IMR-90 (cell line): ENCODE measurements around the gene FAM83E. TPM values are rescaled to one million over a fixed set of nuclear protein-coding genes. Genes with fewer than 3 reads are reported as not detected.
A peak's percentile ranks its signal among the peaks of the same experiment; 100 is the strongest.

Experiments used
- ATAC-seq: fragments of 200-7000 bp; cut with Tn5 transposase; 2 replicates; pipeline ENCODE4 v1.9.1; 2020; ENCODE audit warnings: low read depth, mild to moderate bottlenecking, moderate library complexity
- BruUV-seq: library from RNA; stranded (reverse); fragments of 400-500 nt; replicated peaks from 2 replicates; lab custom pipeline; 2021; lab: Mats Ljungman, UMichigan
- CTCF ChIA-PET: fragments of 300-600 bp; formaldehyde crosslinking; extraction: SDS; loops from one replicate; lab custom pipeline; 2021; ENCODE audit warnings: antibody characterized with exemption; lab: Yijun Ruan, JAX
- POLR2A ChIA-PET: fragments of 300-600 bp; sonication (Branson Sonifier 250); formaldehyde crosslinking; loops from one replicate; lab custom pipeline; 2022; ENCODE audit warnings: antibody characterized with exemption; ENCODE audit not compliant: unreplicated experiment; lab: Charles Lee
- DNase-seq: peaks from one replicate; pipeline ENCODE4 v3.0.0; 2013
- H2AFZ ChIP-seq: replicated peaks from 2 replicates; pipeline ENCODE3; 2013; ENCODE audit warnings: low read length, mild to moderate bottlenecking; ENCODE audit not compliant: poor library complexity
- H2AK5ac ChIP-seq: 2 replicates; pipeline ENCODE4 v1.6.1; 2013; ENCODE audit warnings: low read depth, low read length, inconsistent platforms
- H2AK9ac ChIP-seq: replicated peaks from 2 replicates; pipeline ENCODE3; 2013; ENCODE audit warnings: mild to moderate bottlenecking, low read depth, low read length, moderate library complexity; ENCODE audit not compliant: poor library complexity
- H2BK120ac ChIP-seq: 2 replicates; pipeline ENCODE4 v1.6.1; 2013; ENCODE audit warnings: low read depth, low read length, inconsistent platforms
- H2BK15ac ChIP-seq: 3 replicates; pipeline ENCODE4 v1.6.1; 2013; ENCODE audit warnings: low read depth, low read length, inconsistent platforms
- H2BK20ac ChIP-seq: 2 replicates; pipeline ENCODE4 v1.6.1; 2013; ENCODE audit warnings: low read depth, mild to moderate bottlenecking, inconsistent platforms, low read length, moderate library complexity
- H2BK5ac ChIP-seq: 2 replicates; pipeline ENCODE4 v1.6.1; 2013; ENCODE audit warnings: mild to moderate bottlenecking, low read depth, low read length, inconsistent platforms; ENCODE audit not compliant: poor library complexity, severe bottlenecking
- H3K14ac ChIP-seq: replicated peaks from 2 replicates; pipeline ENCODE4 v1.6.1; 2013; ENCODE audit warnings: low read depth, low read length, inconsistent platforms
- H3K18ac ChIP-seq: 2 replicates; pipeline ENCODE4 v1.6.1; 2013; ENCODE audit warnings: low read depth, low read length, control low read depth
- H3K23ac ChIP-seq: 2 replicates; pipeline ENCODE4 v1.6.1; 2013; ENCODE audit warnings: low read depth, low read length, inconsistent platforms
- H3K27ac ChIP-seq: 2 replicates; pipeline ENCODE4 v1.5.1; 2013; ENCODE audit warnings: mild to moderate bottlenecking, control low read depth, low read length; ENCODE audit not compliant: insufficient read depth
- H3K27me3 ChIP-seq: 2 replicates; pipeline ENCODE4 v1.6.1; 2013; ENCODE audit warnings: low read length; ENCODE audit not compliant: control insufficient read depth, insufficient read depth
- H3K36me3 ChIP-seq: 2 replicates; pipeline ENCODE4 v1.6.1; 2013; ENCODE audit warnings: low read length, mixed read lengths; ENCODE audit not compliant: control insufficient read depth, insufficient read depth
- H3K4ac ChIP-seq: 2 replicates; pipeline ENCODE4 v1.6.1; 2013; ENCODE audit warnings: low read depth, low read length, inconsistent platforms
- H3K4me1 ChIP-seq: 2 replicates; pipeline ENCODE4 v1.6.1; 2013; ENCODE audit warnings: low read length, mixed read lengths; ENCODE audit not compliant: control insufficient read depth, insufficient read depth
- H3K4me2 ChIP-seq: 2 replicates; pipeline ENCODE4 v1.6.1; 2013; ENCODE audit warnings: low read depth, mild to moderate bottlenecking, control low read depth, low read length, moderate library complexity
- H3K4me3 ChIP-seq: 2 replicates; pipeline ENCODE4 v1.5.1; 2013; ENCODE audit warnings: low read depth, mild to moderate bottlenecking, control low read depth, low read length, moderate library complexity; ENCODE audit not compliant: insufficient read depth
- H3K56ac ChIP-seq: 2 replicates; pipeline ENCODE4 v1.6.1; 2013; ENCODE audit warnings: low read length, inconsistent platforms; ENCODE audit not compliant: insufficient read depth; ENCODE audit errors: extremely low read depth
- H3K79me1 ChIP-seq, 2 experiments: 2 replicates each; pipeline ENCODE4 v1.6.1; 2013; ENCODE audit warnings: low read length in 2 of 2, inconsistent platforms in 1 of 2, low read depth in 1 of 2
- H3K9ac ChIP-seq: 2 replicates; pipeline ENCODE4 v1.6.1; 2013; ENCODE audit warnings: low read depth, low read length, control low read depth
- H3K9me1 ChIP-seq: 2 replicates; pipeline ENCODE4 v1.6.1; 2013; ENCODE audit warnings: low read length, inconsistent platforms; ENCODE audit not compliant: insufficient read depth
- H3K9me3 ChIP-seq: 2 replicates; pipeline ENCODE4 v1.6.1; 2013; ENCODE audit warnings: low read length; ENCODE audit not compliant: control insufficient read depth, insufficient read depth
- H4K20me1 ChIP-seq: 2 replicates; pipeline ENCODE4 v1.6.1; 2013; ENCODE audit warnings: low read length, inconsistent platforms; ENCODE audit not compliant: insufficient read depth
- H4K5ac ChIP-seq: 2 replicates; pipeline ENCODE4 v1.6.1; 2013; ENCODE audit warnings: mild to moderate bottlenecking, low read depth, low read length, control low read depth
- H4K8ac ChIP-seq, 2 experiments: 2 replicates each; pipeline ENCODE4 v1.6.1; 2013; ENCODE audit warnings: low read depth in 2 of 2, low read length in 2 of 2, control low read depth in 1 of 2, inconsistent platforms in 1 of 2
- H4K91ac ChIP-seq: 2 replicates; pipeline ENCODE4 v1.6.1; 2013; ENCODE audit warnings: low read depth, low read length, inconsistent platforms; ENCODE audit not compliant: insufficient read depth
- BHLHE40 ChIP-seq: fragments of 150-350 bp; IDR thresholded peaks from 2 replicates; pipeline ENCODE4 v1.6.1; 2016; ENCODE audit warnings: mild to moderate bottlenecking, low read depth, low read length
- CEBPB ChIP-seq: IDR thresholded peaks from 2 replicates; pipeline ENCODE4 v1.6.1; 2012; ENCODE audit warnings: low read depth, low read length, improper control_type of control experiment
- FOS ChIP-seq: fragments of 150-350 bp; IDR thresholded peaks from 2 replicates; pipeline ENCODE4 v1.6.1; 2016; ENCODE audit warnings: low read depth, low read length
- MAFK ChIP-seq: IDR thresholded peaks from 2 replicates; pipeline ENCODE4 v1.6.1; 2012; ENCODE audit warnings: low read depth, low read length, improper control_type of control experiment
- MAZ ChIP-seq: IDR thresholded peaks from 2 replicates; pipeline ENCODE4 v1.6.1; 2012; ENCODE audit warnings: low read depth, mild to moderate bottlenecking, low read length, improper control_type of control experiment, moderate library complexity, borderline replicate concordance
- MXI1 ChIP-seq: IDR thresholded peaks from 2 replicates; pipeline ENCODE4 v1.6.1; 2012; ENCODE audit warnings: low read depth, mild to moderate bottlenecking, low read length, moderate library complexity, borderline replicate concordance
- NFE2L2 ChIP-seq: fragments of 150-350 bp; IDR thresholded peaks from 2 replicates; pipeline ENCODE4 v1.6.1; 2016; ENCODE audit warnings: low read depth, mild to moderate bottlenecking, low read length
- POLR2A ChIP-seq: IDR thresholded peaks from 2 replicates; pipeline ENCODE4 v1.6.1; 2012; ENCODE audit warnings: mild to moderate bottlenecking, low read depth, low read length
- RAD21 ChIP-seq: IDR thresholded peaks from 2 replicates; pipeline ENCODE4 v1.6.1; 2012; ENCODE audit warnings: low read length, improper control_type of control experiment
- RCOR1 ChIP-seq: IDR thresholded peaks from 2 replicates; pipeline ENCODE4 v1.6.1; 2012; ENCODE audit warnings: mild to moderate bottlenecking, low read length, improper control_type of control experiment; ENCODE audit not compliant: insufficient replicate concordance
- RFX5 ChIP-seq: IDR thresholded peaks from 2 replicates; pipeline ENCODE4 v1.8.0; 2012; ENCODE audit warnings: low read depth, mild to moderate bottlenecking, low read length, moderate library complexity
- WGBS, 2 experiments: methylation state at CpG; one replicate each; pipeline versions ENCODE4 v1.1.5 to v1.1.7; 2013; ENCODE audit warnings: missing lambda C conversion rate in 2 of 2; ENCODE audit not compliant: insufficient read length in 1 of 2; ENCODE audit errors: extremely low coverage in 2 of 2; 5-methylcytosine and 5-hydroxymethylcytosine counted together
- dilution Hi-C: fragments of 300-500 bp; cut with HindIII; formaldehyde crosslinking; loops from one replicate; pipeline ENCODE4 v1.14.3; 2018; ENCODE audit warnings: low sequenced_read_pairs; ENCODE audit not compliant: unreplicated experiment
- in situ Hi-C: fragments of 300-500 bp; cut with MboI; formaldehyde crosslinking; loops from 3 replicates; pipeline ENCODE4 v1.14.3; 2019; ENCODE audit warnings: low sequenced_read_pairs, inconsistent platforms, mixed read lengths
- intact Hi-C: fragments of 100-400 bp; cut with micrococcal nuclease; formaldehyde crosslinking; loops from 2 replicates; pipeline ENCODE4 v1.10.0; 2022
- polyA plus RNA-seq, 3 experiments: library from polyadenylated mRNA; depleted of rRNA; stranded (reverse); fragments of >200 nt; gene quantifications; 2 replicates each; pipeline ENCODE4 v1.2.3, GENCODE V29; 2012; ENCODE audit warnings: low replicate concordance in 1 of 3
- total RNA-seq: library from RNA; depleted of rRNA; stranded (reverse); fragments of >200 nt; gene quantifications from 2 replicates; pipeline ENCODE4 v1.2.3, GENCODE V29; 2012
- TF ChIP-seq, protein P1 (sequence below): fragments of 150-350 bp; IDR thresholded peaks from 2 replicates; pipeline ENCODE4 v1.6.1; 2017; ENCODE audit warnings: mild to moderate bottlenecking, antibody characterized with exemption, low read length, low read depth
- TF ChIP-seq, protein P2 (sequence below): conservative IDR thresholded peaks from 2 replicates; pipeline ENCODE4 v1.5.1; 2012; ENCODE audit warnings: mild to moderate bottlenecking, low read depth, low read length, improper control_type of control experiment
- TF ChIP-seq, protein P3 (sequence below): fragments of 150-350 bp; IDR thresholded peaks from 2 replicates; pipeline ENCODE4 v1.6.1; 2016; ENCODE audit warnings: low read depth, mild to moderate bottlenecking, low read length, moderate library complexity, borderline replicate concordance

Gene FAM83E
- total and polyA plus RNA-seq, 2 of the 4 experiments (the other 2 are of a cell fraction): 0.05 to 0.36 TPM

DNA sequence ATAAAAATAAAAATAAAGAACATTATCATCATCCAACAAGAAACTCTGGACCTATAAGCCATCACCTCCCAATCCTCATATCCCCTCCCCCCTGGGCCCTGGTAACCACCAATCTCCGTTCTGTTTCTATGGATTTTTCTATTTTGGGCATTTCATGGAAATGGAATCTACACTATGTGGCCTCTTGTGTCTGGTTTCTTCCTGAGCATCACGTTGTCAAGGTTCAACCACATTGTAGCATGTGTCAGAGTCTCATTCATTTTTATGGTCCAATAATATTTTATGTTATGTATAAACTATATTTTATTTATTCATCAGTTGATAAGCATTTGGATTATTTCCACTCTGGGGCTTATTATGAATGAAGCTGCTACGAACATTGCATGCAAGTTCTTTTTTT is 36.0 kb downstream of the FAM83E start:
- no peaks in the 10 kb centered on the region for H4K20me1 ChIP-seq
- dilution Hi-C loops (no loop called here), intact Hi-C loops (no loop called here), in situ Hi-C loops (no loop called here)
- DNase-seq (peak; percentile 58), ATAC-seq (peak; percentile 30; the same call in 1 of the 2 replicates)
- H4K91ac ChIP-seq: no peak overlapping the region
- no peak overlapping the region for H2AFZ ChIP-seq
- no peak overlapping the region for H2AK9ac ChIP-seq
- no peaks in the 10 kb centered on the region for H3K4me1 ChIP-seq
- H3K27ac ChIP-seq: no peak overlapping the region
- no peak overlapping the region for H3K4ac ChIP-seq
- no peaks in the 10 kb centered on the region for H3K36me3 ChIP-seq
- 20% methylated on average over 1 of the region's 3 CpGs; no CpG with 5 or more reads in 1 of the 2 experiments for WGBS, 2 experiments
- POLR2A ChIA-PET: no interaction called here
- no peak overlapping the region for H2BK5ac ChIP-seq
- CTCF ChIA-PET: no interaction called here
- H2AK5ac ChIP-seq: no peak overlapping the region
- H3K79me1 ChIP-seq: no peaks in the 10 kb centered on the region
- H3K14ac ChIP-seq: no peak overlapping the region
- no peak overlapping the region for H3K4me2 ChIP-seq
- H3K9me1 ChIP-seq: no peaks in the 10 kb centered on the region
- H3K18ac ChIP-seq: no peak overlapping the region
- H3K9ac ChIP-seq: no peak overlapping the region
- no peak overlapping the region for H2BK15ac ChIP-seq
- no peak overlapping the region for H3K56ac ChIP-seq
- H4K8ac ChIP-seq: no peak overlapping the region
- H3K4me3 ChIP-seq: no peak overlapping the region
- H3K9me3 ChIP-seq: no peaks in the 10 kb centered on the region
- no peak overlapping the region for H4K5ac ChIP-seq
- H2BK20ac ChIP-seq: no peak overlapping the region
- no peak for TF ChIP-seq POLR2A
- TF ChIP-seq, protein P1, sequence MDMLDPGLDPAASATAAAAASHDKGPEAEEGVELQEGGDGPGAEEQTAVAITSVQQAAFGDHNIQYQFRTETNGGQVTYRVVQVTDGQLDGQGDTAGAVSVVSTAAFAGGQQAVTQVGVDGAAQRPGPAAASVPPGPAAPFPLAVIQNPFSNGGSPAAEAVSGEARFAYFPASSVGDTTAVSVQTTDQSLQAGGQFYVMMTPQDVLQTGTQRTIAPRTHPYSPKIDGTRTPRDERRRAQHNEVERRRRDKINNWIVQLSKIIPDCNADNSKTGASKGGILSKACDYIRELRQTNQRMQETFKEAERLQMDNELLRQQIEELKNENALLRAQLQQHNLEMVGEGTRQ: no peak
- no peak for TF ChIP-seq RFX5
- TF ChIP-seq FOS: no peak
- TF ChIP-seq CEBPB: no peak
- no peak for TF ChIP-seq MXI1
- TF ChIP-seq, protein P2, sequence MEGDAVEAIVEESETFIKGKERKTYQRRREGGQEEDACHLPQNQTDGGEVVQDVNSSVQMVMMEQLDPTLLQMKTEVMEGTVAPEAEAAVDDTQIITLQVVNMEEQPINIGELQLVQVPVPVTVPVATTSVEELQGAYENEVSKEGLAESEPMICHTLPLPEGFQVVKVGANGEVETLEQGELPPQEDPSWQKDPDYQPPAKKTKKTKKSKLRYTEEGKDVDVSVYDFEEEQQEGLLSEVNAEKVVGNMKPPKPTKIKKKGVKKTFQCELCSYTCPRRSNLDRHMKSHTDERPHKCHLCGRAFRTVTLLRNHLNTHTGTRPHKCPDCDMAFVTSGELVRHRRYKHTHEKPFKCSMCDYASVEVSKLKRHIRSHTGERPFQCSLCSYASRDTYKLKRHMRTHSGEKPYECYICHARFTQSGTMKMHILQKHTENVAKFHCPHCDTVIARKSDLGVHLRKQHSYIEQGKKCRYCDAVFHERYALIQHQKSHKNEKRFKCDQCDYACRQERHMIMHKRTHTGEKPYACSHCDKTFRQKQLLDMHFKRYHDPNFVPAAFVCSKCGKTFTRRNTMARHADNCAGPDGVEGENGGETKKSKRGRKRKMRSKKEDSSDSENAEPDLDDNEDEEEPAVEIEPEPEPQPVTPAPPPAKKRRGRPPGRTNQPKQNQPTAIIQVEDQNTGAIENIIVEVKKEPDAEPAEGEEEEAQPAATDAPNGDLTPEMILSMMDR: no peak
- no peak for TF ChIP-seq RAD21
- TF ChIP-seq BHLHE40: no peak
- no peak for TF ChIP-seq RCOR1
- TF ChIP-seq, protein P3, sequence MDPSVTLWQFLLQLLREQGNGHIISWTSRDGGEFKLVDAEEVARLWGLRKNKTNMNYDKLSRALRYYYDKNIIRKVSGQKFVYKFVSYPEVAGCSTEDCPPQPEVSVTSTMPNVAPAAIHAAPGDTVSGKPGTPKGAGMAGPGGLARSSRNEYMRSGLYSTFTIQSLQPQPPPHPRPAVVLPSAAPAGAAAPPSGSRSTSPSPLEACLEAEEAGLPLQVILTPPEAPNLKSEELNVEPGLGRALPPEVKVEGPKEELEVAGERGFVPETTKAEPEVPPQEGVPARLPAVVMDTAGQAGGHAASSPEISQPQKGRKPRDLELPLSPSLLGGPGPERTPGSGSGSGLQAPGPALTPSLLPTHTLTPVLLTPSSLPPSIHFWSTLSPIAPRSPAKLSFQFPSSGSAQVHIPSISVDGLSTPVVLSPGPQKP: no peak
- no peak for TF ChIP-seq MAFK
- no peak for TF ChIP-seq NFE2L2
- TF ChIP-seq MAZ: no peak
- no peak overlapping the region for H3K23ac ChIP-seq
- H2BK120ac ChIP-seq: no peak overlapping the region
- no peaks in the 10 kb centered on the region for H3K27me3 ChIP-seq
- BruUV-seq: no TSS peak
